Activated CD8-positive, alpha-beta T cell treated with anti-CD3 and anti-CD28 coated beads for 36 hours (primary cell): Measurements from ENCODE around the gene LMTK2. TPM values are rescaled to one million over a fixed set of nuclear protein-coding genes. Genes with fewer than 3 reads are reported as not detected.

ENCODE experiments used
- ATAC-seq: fragments of 200-7000 bp; cut with Tn5 transposase; one replicate; pipeline ENCODE4 v1.10.0; 2021; ENCODE audit warnings: mild to moderate bottlenecking, moderate library complexity
- CTCF ChIA-PET: fragments of 350-600 bp; sonication (Branson Sonifier 250); formaldehyde crosslinking; loops from one replicate; lab custom pipeline; 2021; ENCODE audit warnings: antibody characterized with exemption; lab: Charles Lee
- POLR2A ChIA-PET: fragments of 350-600 bp; sonication (Branson Sonifier 250); formaldehyde crosslinking; loops from one replicate; lab custom pipeline; 2021; ENCODE audit warnings: antibody characterized with exemption; lab: Charles Lee
- DNase-seq: peaks from one replicate; pipeline ENCODE4 v3.0.0-alpha.2; 2020
- H3K27ac Mint-ChIP-seq: one replicate; pipeline ENCODE4 v1.8.0; 2021; ENCODE audit warnings: mild to moderate bottlenecking, mixed read lengths
- H3K27me3 Mint-ChIP-seq: one replicate; pipeline ENCODE4 v1.8.0; 2021; ENCODE audit warnings: mixed read lengths
- H3K36me3 Mint-ChIP-seq: one replicate; pipeline ENCODE4 v1.8.0; 2021; ENCODE audit warnings: low read depth, mixed read lengths
- H3K4me1 Mint-ChIP-seq: one replicate; pipeline ENCODE4 v1.8.0; 2021; ENCODE audit warnings: low read depth, mixed read lengths
- H3K4me3 Mint-ChIP-seq: one replicate; pipeline ENCODE4 v1.8.0; 2021; ENCODE audit warnings: mild to moderate bottlenecking, moderate library complexity, mixed read lengths
- H3K9me3 Mint-ChIP-seq: one replicate; pipeline ENCODE4 v1.8.0; 2021; ENCODE audit warnings: mixed read lengths
- CTCF ChIP-seq: fragments of 200-600 bp; IDR thresholded peaks from one replicate; pipeline ENCODE4 v1.8.0; 2022; ENCODE audit warnings: antibody characterized with exemption, mild to moderate bottlenecking
- intact Hi-C: fragments of 100-400 bp; cut with micrococcal nuclease; formaldehyde crosslinking; loops from one replicate; pipeline ENCODE4 v1.10.0; 2022
- total RNA-seq, 2 experiments: library from RNA; stranded (reverse); gene quantifications; one replicate each; pipeline ENCODE4 v1.2.3, GENCODE V29; 2021

The LMTK2 gene
- total RNA-seq, 2 experiments from 2014 or later: 9.4 to 11.5 TPM

DNA sequence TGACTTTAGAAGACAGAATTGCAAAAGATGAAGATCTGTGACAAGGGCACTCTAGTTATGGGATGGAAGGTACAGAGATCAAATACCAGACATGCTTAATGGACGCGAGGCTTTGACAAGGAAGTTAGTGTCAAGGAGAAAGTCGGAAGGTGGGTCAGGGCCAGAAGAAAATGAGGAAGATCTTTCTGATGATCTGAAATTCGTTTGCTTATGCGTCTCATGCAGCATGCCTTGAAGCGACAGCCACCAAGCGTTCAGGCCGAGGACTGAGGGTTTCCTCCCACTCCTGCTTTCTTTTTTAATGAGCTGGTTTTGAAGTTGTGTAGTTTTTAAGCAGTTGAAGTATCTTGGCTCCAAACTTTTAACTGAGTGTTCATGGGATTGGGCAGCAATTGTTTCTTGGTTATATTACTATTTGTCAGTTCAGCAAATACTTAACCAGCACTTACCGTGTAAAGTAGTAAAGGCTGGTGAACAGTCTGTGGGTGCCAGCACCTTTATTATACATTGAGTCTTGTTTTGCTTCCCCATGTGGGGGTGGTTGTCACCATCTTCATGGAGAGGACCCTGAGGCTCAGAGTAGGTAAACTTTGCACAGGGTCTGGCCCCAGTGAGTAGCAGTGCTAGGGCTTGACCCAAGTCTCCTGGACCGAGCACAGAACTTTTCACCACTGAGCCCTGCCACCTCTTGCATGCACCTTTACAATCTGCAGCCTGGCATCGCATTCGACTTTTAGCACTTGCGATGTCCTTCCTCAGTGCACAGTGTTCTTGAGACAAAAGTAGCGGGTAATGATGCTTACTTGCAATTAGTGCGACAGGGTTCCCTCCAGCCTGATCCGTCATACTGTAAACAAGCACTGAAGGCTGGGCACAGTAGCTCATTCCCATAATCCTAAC is 90.3 kb downstream of the LMTK2 start:
- ChIA-PET POLR2A (no interaction called here), CTCF (interaction anchor here (1.6 kb wide), 1 partner anchor 28 kb away, joined by 4 read pairs; no protein-coding TSS in a partner anchor)
- Mint-ChIP-seq H3K4me1 (peaks cover 19% of the 10 kb centered on the region), H3K27me3 (no peaks in the 10 kb centered on the region), H3K9me3 (peaks cover 4% of the 10 kb centered on the region), H3K36me3 (peaks cover 25% of the 10 kb centered on the region), H3K27ac (no peak overlapping the region), H3K4me3 (no peak overlapping the region)
- intact Hi-C loops: no loop called here
- no peak for DNase-seq
- ATAC-seq: no peak
- TF ChIP-seq CTCF: no peak

DNA sequence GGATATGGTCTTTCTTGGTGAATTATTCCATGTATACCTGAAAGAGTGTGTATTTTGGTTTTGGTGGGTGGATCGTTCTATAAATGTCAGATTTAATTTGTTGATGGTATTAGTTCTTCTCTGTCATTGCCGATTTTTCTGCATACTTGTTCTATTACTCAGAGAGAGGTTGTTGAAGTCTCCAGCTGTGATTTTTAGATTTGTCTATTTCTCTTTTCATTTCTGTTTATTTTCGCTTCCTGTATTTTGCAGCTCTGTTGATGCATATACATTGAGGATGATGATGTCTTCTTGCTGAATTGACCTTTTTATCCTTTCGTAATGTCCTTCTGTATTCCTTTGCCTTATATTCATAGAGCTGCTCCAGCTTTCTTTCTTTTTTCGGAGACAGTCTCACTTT is 92.5 kb downstream of the LMTK2 start:
- Mint-ChIP-seq H3K36me3 (peaks cover 23% of the 10 kb centered on the region), H3K9me3 (peaks cover 4% of the 10 kb centered on the region), H3K4me3 (no peak overlapping the region), H3K4me1 (peaks cover 40% of the 10 kb centered on the region), H3K27me3 (no peaks in the 10 kb centered on the region), H3K27ac (no peak overlapping the region)
- CTCF ChIA-PET: no interaction called here
- POLR2A ChIA-PET: interaction anchor here (0.8 to 1.4 kb wide), 2 partner anchors 13 to 68 kb away, joined by 3 to 4 read pairs; no protein-coding TSS in a partner anchor
- ATAC-seq (no peak), DNase-seq (no peak)
- intact Hi-C loops: no loop called here
- no peak for TF ChIP-seq CTCF

- no peaks in the 10 kb centered on the region for H3K27me3 Mint-ChIP-seq
- peak overlapping the region; percentile 11 for H3K27ac Mint-ChIP-seq
- H3K36me3 Mint-ChIP-seq: peaks cover 28% of the 10 kb centered on the region
- DNase-seq (peak; percentile 70), ATAC-seq (peak; percentile 52)
- intact Hi-C loops: no loop called here
- H3K4me3 Mint-ChIP-seq: no peak overlapping the region
- ChIA-PET POLR2A (no interaction called here), CTCF (interaction anchor here (0.9 kb wide), 1 partner anchor 671 kb away, joined by 3 read pairs; no protein-coding TSS in a partner anchor)
- TF ChIP-seq CTCF: no peak
- peaks cover 49% of the 10 kb centered on the region for H3K4me1 Mint-ChIP-seq
- H3K9me3 Mint-ChIP-seq: peaks cover 4% of the 10 kb centered on the region
Measured at GRCh38 chr7:98200364-98200763, 93.7 kb downstream of the LMTK2 start.

GRCh38 chr7:98202367-98203195 is 95.9 kb downstream of the LMTK2 start:
- H3K4me1 Mint-ChIP-seq: peaks cover 53% of the 10 kb centered on the region
- H3K9me3 Mint-ChIP-seq: peaks cover 4% of the 10 kb centered on the region
- intact Hi-C loops: no loop called here
- H3K4me3 Mint-ChIP-seq: peak overlapping the region; percentile 69
- no peak for TF ChIP-seq CTCF
- H3K27me3 Mint-ChIP-seq: no peaks in the 10 kb centered on the region
- ChIA-PET POLR2A (interaction anchor here (0.6 to 1.6 kb wide), 5 partner anchors 9 to 330 kb away, joined by 3 to 4 read pairs (median 3); partner anchors contain the start of gene BHLHA15), CTCF (interaction anchor here (0.8 to 1.7 kb wide), 10 partner anchors 9 to 203 kb away, joined by 3 to 6 read pairs (median 4); partner anchors contain the start of gene BHLHA15)
- H3K36me3 Mint-ChIP-seq: peaks cover 39% of the 10 kb centered on the region
- peak overlapping the region; percentile 91 for H3K27ac Mint-ChIP-seq
- ATAC-seq: peak; percentile 84
- DNase-seq: peak; percentile 91
